ENCODE data around the gene TBC1D25. TPM values are rescaled to one million over a fixed set of nuclear protein-coding genes. Genes with fewer than 3 reads are reported as not detected.
A peak's percentile ranks its signal among the peaks of the same experiment; 100 is the strongest.

Gene TBC1D25
- total and polyA plus RNA-seq, 2 experiments from 2014 or later, result 1.9 to 4.5 TPM

DNA sequence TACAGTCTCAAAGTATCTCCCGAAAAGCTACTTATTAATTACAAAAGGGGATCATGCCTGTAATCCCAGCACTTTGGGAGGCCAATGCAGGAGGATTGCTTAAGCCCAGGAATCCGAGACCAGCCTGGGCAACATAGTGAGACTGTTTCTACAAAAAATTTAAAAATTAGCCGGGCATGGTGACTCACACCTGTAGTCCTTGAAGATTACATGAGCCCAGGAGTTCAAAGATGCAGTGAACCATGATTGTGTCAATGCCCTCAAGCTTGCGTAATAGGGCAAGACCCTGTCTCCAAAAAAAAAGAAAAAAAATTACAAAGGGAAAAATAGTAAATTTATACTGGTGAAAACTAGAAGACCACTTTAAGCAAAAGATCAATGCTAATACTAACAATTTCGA lies 34.0 kb upstream of the TBC1D25 start:
- Histone ChIP-seq H3K4me2 (no peak overlapping the region), H2AFZ (no peak overlapping the region), H3K27ac (ENCODE audit: low read depth) (no peak overlapping the region), H3F3A (replicated peaks; ENCODE audit: low read depth) (no peaks in the 10 kb centered on the region), H3K4me1 (ENCODE audit: insufficient read depth) (no peaks in the 10 kb centered on the region), H3K4me3 (no peak overlapping the region), H3K36me3 (ENCODE audit: insufficient read depth) (no peaks in the 10 kb centered on the region), H4K20me1 (replicated peaks; ENCODE audit: insufficient read depth) (no peaks in the 10 kb centered on the region), H3K27me3 (ENCODE audit: insufficient read depth) (no peaks in the 10 kb centered on the region), H3K9me2 (ENCODE audit: insufficient read depth) (no peaks in the 10 kb centered on the region), H3K79me2 (replicated peaks; ENCODE audit: insufficient read depth) (no peaks in the 10 kb centered on the region)
- no peaks in the 10 kb centered on the region for H3K9me3 Mint-ChIP-seq
- ATAC-seq (no peak), DNase-seq (ENCODE audit: low spot score) (no peak)
- no peak overlapping the region for H3K4me3 Mint-ChIP-seq
- no peaks in the 10 kb centered on the region for H3K36me3 Mint-ChIP-seq (ENCODE audit: low read depth)
- peaks cover 4% of the 10 kb centered on the region for H3K27me3 Mint-ChIP-seq (ENCODE audit: insufficient read depth, low read depth, poor library complexity)
- TF ChIP-seq CREB1 (CRISPR knock-in tag; IDR thresholded peaks at IDR 0.05; ENCODE audit: low read depth) (no peak), REST (IDR thresholded peaks at IDR 0.05; ENCODE audit: unreplicated experiment) (no peak), POLR2AphosphoS5 (IDR thresholded peaks at IDR 0.05; ENCODE audit: low read depth) (no peak), NANOG (IDR thresholded peaks at IDR 0.05; ENCODE audit: borderline replicate concordance) (no peak)
- no peak overlapping the region for H3K27ac Mint-ChIP-seq
- peaks cover 3% of the 10 kb centered on the region; the same call in 1 of the 3 replicates for H3K4me1 Mint-ChIP-seq

DNA sequence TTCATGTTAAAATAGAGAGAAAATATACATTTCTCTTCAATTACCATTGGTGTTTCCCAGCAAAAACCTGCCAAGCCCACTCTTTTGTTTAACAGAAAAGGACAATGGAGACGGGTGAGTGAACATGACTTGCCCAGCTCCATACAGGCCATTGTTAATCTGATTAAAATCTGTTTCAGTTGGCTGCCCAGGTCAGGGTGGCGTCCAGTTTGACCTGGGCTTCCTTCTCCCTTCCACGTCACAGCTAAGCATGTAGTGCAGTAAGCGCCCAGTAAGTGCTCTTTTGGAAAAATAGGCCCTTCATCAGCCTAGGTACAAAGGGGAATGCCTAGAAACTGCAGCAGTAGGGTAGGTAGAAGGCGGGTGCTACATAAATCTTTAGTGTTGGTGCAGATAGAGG lies 32.3 kb upstream of the TBC1D25 start:
- no peaks in the 10 kb centered on the region for H3K4me1 ChIP-seq (ENCODE audit: insufficient read depth)
- H3K27me3 ChIP-seq (ENCODE audit: insufficient read depth), result no peaks in the 10 kb centered on the region
- H3K79me2 ChIP-seq (replicated peaks; ENCODE audit: insufficient read depth), result no peaks in the 10 kb centered on the region
- H2AFZ ChIP-seq, result no peak overlapping the region
- no peak overlapping the region for H3K27ac Mint-ChIP-seq
- no peaks in the 10 kb centered on the region for H3K9me3 Mint-ChIP-seq
- H4K20me1 ChIP-seq (replicated peaks; ENCODE audit: insufficient read depth), result no peaks in the 10 kb centered on the region
- DNase-seq (ENCODE audit: low spot score) (no peak), ATAC-seq (no peak)
- no peaks in the 10 kb centered on the region for H3K36me3 ChIP-seq (ENCODE audit: insufficient read depth)
- H3K36me3 Mint-ChIP-seq (ENCODE audit: low read depth), result no peaks in the 10 kb centered on the region; the same call in 2 of the 3 replicates
- no peak overlapping the region for H3K4me3 ChIP-seq
- H3K27ac ChIP-seq (ENCODE audit: low read depth), result no peak overlapping the region
- H3F3A ChIP-seq (replicated peaks; ENCODE audit: low read depth), result no peaks in the 10 kb centered on the region
- no peak overlapping the region for H3K4me2 ChIP-seq
- no peaks in the 10 kb centered on the region for H3K9me2 ChIP-seq (ENCODE audit: insufficient read depth)
- H3K4me3 Mint-ChIP-seq, result peak overlapping the region; percentile 33; the same call in 1 of the 3 replicates
- H3K4me1 Mint-ChIP-seq, result peaks cover 3% of the 10 kb centered on the region; the same call in 1 of the 3 replicates
- H3K27me3 Mint-ChIP-seq (ENCODE audit: insufficient read depth, low read depth, poor library complexity), result peaks cover 4% of the 10 kb centered on the region
- TF ChIP-seq STAT1 (IDR thresholded peaks at IDR 0.05; ENCODE audit: unreplicated experiment) (no peak), EZH2phosphoT487 (IDR thresholded peaks at IDR 0.05; ENCODE audit: unreplicated experiment) (no peak), CREB1 (CRISPR knock-in tag; IDR thresholded peaks at IDR 0.05; ENCODE audit: low read depth) (no peak), NANOG (IDR thresholded peaks at IDR 0.05; ENCODE audit: borderline replicate concordance) (no peak), EZH2 (IDR thresholded peaks at IDR 0.05; ENCODE audit: low read depth, unreplicated experiment) (no peak), POLR2AphosphoS5 (IDR thresholded peaks at IDR 0.05; ENCODE audit: low read depth) (no peak)
- TF ChIP-seq, protein P1, sequence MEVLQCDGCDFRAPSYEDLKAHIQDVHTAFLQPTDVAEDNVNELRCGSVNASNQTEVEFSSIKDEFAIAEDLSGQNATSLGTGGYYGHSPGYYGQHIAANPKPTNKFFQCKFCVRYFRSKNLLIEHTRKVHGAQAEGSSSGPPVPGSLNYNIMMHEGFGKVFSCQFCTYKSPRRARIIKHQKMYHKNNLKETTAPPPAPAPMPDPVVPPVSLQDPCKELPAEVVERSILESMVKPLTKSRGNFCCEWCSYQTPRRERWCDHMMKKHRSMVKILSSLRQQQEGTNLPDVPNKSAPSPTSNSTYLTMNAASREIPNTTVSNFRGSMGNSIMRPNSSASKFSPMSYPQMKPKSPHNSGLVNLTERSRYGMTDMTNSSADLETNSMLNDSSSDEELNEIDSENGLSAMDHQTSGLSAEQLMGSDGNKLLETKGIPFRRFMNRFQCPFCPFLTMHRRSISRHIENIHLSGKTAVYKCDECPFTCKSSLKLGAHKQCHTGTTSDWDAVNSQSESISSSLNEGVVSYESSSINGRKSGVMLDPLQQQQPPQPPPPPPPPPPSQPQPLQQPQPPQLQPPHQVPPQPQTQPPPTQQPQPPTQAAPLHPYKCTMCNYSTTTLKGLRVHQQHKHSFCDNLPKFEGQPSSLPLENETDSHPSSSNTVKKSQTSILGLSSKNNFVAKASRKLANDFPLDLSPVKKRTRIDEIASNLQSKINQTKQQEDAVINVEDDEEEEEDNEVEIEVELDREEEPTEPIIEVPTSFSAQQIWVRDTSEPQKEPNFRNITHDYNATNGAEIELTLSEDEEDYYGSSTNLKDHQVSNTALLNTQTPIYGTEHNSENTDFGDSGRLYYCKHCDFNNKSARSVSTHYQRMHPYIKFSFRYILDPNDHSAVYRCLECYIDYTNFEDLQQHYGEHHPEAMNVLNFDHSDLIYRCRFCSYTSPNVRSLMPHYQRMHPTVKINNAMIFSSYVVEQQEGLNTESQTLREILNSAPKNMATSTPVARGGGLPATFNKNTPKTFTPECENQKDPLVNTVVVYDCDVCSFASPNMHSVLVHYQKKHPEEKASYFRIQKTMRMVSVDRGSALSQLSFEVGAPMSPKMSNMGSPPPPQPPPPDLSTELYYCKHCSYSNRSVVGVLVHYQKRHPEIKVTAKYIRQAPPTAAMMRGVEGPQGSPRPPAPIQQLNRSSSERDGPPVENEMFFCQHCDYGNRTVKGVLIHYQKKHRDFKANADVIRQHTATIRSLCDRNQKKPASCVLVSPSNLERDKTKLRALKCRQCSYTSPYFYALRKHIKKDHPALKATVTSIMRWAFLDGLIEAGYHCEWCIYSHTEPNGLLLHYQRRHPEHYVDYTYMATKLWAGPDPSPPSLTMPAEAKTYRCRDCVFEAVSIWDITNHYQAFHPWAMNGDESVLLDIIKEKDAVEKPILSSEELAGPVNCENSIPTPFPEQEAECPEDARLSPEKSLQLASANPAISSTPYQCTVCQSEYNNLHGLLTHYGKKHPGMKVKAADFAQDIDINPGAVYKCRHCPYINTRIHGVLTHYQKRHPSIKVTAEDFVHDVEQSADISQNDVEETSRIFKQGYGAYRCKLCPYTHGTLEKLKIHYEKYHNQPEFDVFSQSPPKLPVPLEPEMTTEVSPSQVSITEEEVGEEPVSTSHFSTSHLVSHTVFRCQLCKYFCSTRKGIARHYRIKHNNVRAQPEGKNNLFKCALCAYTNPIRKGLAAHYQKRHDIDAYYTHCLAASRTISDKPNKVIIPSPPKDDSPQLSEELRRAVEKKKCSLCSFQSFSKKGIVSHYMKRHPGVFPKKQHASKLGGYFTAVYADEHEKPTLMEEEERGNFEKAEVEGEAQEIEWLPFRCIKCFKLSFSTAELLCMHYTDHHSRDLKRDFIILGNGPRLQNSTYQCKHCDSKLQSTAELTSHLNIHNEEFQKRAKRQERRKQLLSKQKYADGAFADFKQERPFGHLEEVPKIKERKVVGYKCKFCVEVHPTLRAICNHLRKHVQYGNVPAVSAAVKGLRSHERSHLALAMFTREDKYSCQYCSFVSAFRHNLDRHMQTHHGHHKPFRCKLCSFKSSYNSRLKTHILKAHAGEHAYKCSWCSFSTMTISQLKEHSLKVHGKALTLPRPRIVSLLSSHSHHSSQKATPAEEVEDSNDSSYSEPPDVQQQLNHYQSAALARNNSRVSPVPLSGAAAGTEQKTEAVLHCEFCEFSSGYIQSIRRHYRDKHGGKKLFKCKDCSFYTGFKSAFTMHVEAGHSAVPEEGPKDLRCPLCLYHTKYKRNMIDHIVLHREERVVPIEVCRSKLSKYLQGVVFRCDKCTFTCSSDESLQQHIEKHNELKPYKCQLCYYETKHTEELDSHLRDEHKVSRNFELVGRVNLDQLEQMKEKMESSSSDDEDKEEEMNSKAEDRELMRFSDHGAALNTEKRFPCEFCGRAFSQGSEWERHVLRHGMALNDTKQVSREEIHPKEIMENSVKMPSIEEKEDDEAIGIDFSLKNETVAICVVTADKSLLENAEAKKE (CRISPR knock-in tag; IDR thresholded peaks at IDR 0.05), result no peak
- TF ChIP-seq, protein P2, sequence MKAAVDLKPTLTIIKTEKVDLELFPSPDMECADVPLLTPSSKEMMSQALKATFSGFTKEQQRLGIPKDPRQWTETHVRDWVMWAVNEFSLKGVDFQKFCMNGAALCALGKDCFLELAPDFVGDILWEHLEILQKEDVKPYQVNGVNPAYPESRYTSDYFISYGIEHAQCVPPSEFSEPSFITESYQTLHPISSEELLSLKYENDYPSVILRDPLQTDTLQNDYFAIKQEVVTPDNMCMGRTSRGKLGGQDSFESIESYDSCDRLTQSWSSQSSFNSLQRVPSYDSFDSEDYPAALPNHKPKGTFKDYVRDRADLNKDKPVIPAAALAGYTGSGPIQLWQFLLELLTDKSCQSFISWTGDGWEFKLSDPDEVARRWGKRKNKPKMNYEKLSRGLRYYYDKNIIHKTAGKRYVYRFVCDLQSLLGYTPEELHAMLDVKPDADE (IDR thresholded peaks at IDR 0.05), result no peak

Measured in GM23338 (cell line).